ENCODE measurements around the gene RNF150. TPM values are rescaled to one million over a fixed set of nuclear protein-coding genes. Genes with fewer than 3 reads are reported as not detected.
"Not testable (repeated sequence)": the region's sequence is repeated elsewhere in the genome, so short reads cannot be mapped to it uniquely, and the experiment has no call there.

The RNF150 gene
- total RNA-seq, 4 donors from 2014 or later: 13.1 to 24.3 (median 15.7) TPM

- H3K36me3 ChIP-seq: no peaks in the 10 kb centered on the region
- no peak overlapping the region for H3K27ac ChIP-seq
- H3K9me3 ChIP-seq: peaks cover 0 to 8% (median 0%) of the 10 kb centered on the region in 4 donors
- H3K4me3 ChIP-seq: no peak overlapping the region
- H3K27me3 ChIP-seq: no peaks in the 10 kb centered on the region
- no peak for TF ChIP-seq EP300 (IDR thresholded peaks at IDR 0.05)
- no peak for TF ChIP-seq POLR2A (IDR thresholded peaks at IDR 0.05)
- no peak for TF ChIP-seq CTCF (IDR thresholded peaks at IDR 0.05)
- DNase-seq (ENCODE audit: low spot score in 2 of 2): no peak
- H3K4me1 ChIP-seq: peaks cover 0 to 16% (median 0%) of the 10 kb centered on the region in 4 donors
These were observed 295.5 kb downstream of the RNF150 start for GRCh38 chr4:140837736-140838135.

- no peak overlapping the region for H3K4me3 ChIP-seq
- peaks cover 0 to 11% (median 0%) of the 10 kb centered on the region in 4 donors for H3K4me1 ChIP-seq
- no peak overlapping the region for H3K27ac ChIP-seq
- 68 to 71% methylated on average over 7 of the region's 7 CpGs for WGBS, 2 donors
- H3K36me3 ChIP-seq: no peaks in the 10 kb centered on the region
- TF ChIP-seq EP300 (IDR thresholded peaks at IDR 0.05) (no peak), POLR2A (IDR thresholded peaks at IDR 0.05) (no peak), CTCF (IDR thresholded peaks at IDR 0.05) (no peak)
- DNase-seq (ENCODE audit: low spot score in 2 of 2): no peak
- H3K27me3 ChIP-seq: no peaks in the 10 kb centered on the region
- H3K9me3 ChIP-seq: no peaks in the 10 kb centered on the region
These were observed 298.3 kb downstream of the RNF150 start for GRCh38 chr4:140834839-140835495.

- no peaks in the 10 kb centered on the region for H3K36me3 ChIP-seq
- H3K27ac ChIP-seq: no peak overlapping the region
- H3K4me1 ChIP-seq: no peaks in the 10 kb centered on the region
- TF ChIP-seq POLR2A (IDR thresholded peaks at IDR 0.05): no peak
- TF ChIP-seq EP300 (IDR thresholded peaks at IDR 0.05): no peak
- no peak for TF ChIP-seq CTCF (IDR thresholded peaks at IDR 0.05)
- H3K4me3 ChIP-seq: no peak overlapping the region
- no peak for DNase-seq (ENCODE audit: low spot score in 2 of 2)
- WGBS, 2 donors: 93 to 94% methylated on average over 4 of the region's 4 CpGs
- no peaks in the 10 kb centered on the region for H3K9me3 ChIP-seq
- no peaks in the 10 kb centered on the region for H3K27me3 ChIP-seq
These were observed 300.0 kb downstream of the RNF150 start for GRCh38 chr4:140833280-140833679.

GRCh38 chr4:140829825-140830224 lies 303.4 kb downstream of the RNF150 start:
- Histone ChIP-seq H3K36me3 (no peaks in the 10 kb centered on the region), H3K27me3 (no peaks in the 10 kb centered on the region), H3K27ac (no peak overlapping the region), H3K4me1 (no peaks in the 10 kb centered on the region), H3K9me3 (no peaks in the 10 kb centered on the region), H3K4me3 (no peak overlapping the region)
- no peak for TF ChIP-seq CTCF (IDR thresholded peaks at IDR 0.05)
- no peak for TF ChIP-seq POLR2A (IDR thresholded peaks at IDR 0.05)
- no peak for TF ChIP-seq EP300 (IDR thresholded peaks at IDR 0.05)
- no peak for DNase-seq (ENCODE audit: low spot score in 2 of 2)

- WGBS, 2 donors: 93 to 96% methylated on average over 2 of the region's 2 CpGs
- H3K36me3 ChIP-seq: no peaks in the 10 kb centered on the region
- H3K27me3 ChIP-seq: no peaks in the 10 kb centered on the region
- H3K9me3 ChIP-seq: no peaks in the 10 kb centered on the region
- no peak for DNase-seq (ENCODE audit: low spot score in 2 of 2)
- no peaks in the 10 kb centered on the region for H3K4me1 ChIP-seq
- no peak overlapping the region for H3K27ac ChIP-seq
- no peak for TF ChIP-seq CTCF (IDR thresholded peaks at IDR 0.05)
- no peak for TF ChIP-seq EP300 (IDR thresholded peaks at IDR 0.05)
- no peak for TF ChIP-seq POLR2A (IDR thresholded peaks at IDR 0.05)
- no peak overlapping the region for H3K4me3 ChIP-seq
These were observed 306.6 kb downstream of the RNF150 start for GRCh38 chr4:140826701-140827027.

GRCh38 chr4:140820520-140820919 lies 312.7 kb downstream of the RNF150 start:
- H3K9me3 ChIP-seq; H3K27me3 ChIP-seq; H3K27ac ChIP-seq; H3K36me3 ChIP-seq; H3K4me3 ChIP-seq; H3K4me1 ChIP-seq; DNase-seq (ENCODE audit: low spot score in 2 of 2): not testable (repeated sequence)
- WGBS, 2 donors: 92 to 97% methylated on average over 3 of the region's 3 CpGs

Data from tibial nerve (tissue), 4 donors.